NCI-H1092 treated with DMSO at 0.1 percent for 48 hours (cell line): ENCODE measurements around the gene NGDN.
"Not testable (repeated sequence)": the region's sequence is repeated elsewhere in the genome, so short reads cannot be mapped to it uniquely, and the experiment has no call there.

Experiments used
- DNase-seq: peaks from one replicate; lab custom pipeline; 2025; lab: John Stamatoyannopoulos, UW

The NGDN gene, protein sequence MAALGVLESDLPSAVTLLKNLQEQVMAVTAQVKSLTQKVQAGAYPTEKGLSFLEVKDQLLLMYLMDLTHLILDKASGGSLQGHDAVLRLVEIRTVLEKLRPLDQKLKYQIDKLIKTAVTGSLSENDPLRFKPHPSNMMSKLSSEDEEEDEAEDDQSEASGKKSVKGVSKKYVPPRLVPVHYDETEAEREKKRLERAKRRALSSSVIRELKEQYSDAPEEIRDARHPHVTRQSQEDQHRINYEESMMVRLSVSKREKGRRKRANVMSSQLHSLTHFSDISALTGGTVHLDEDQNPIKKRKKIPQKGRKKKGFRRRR

GRCh38 chr14:23469127-23469905 lies at the start of gene NGDN:
TSS of gene NGDN (plus strand) at chr14:23469703. CDS start at chr14:23469716, 13 bp downstream.
- peak; percentile 100 for DNase-seq

- DNase-seq, result no peak
Measured at GRCh38 chr14:23421594-23421993, 47.9 kb upstream of the NGDN start.

DNA sequence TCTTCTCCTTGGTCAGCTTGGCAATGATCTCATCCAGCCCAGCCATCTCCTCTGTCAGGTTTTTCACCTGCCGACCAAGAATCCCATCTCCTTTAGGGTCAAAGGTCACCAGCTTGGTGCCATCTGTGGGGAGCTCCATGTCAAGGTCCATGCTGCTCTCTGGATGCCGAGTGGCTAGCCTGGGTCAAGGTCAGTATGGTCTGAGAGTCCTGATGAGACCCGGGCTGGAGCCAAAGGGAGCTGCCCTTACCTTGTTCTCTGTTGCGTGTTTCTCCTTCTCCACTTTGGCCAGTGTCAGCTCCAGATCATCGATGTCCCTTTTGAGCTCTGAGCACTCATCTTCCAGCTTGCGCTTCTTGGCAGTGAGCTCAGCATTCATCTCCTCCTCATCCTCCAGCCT lies 45.8 kb upstream of the NGDN start:
- no peak for DNase-seq

DNA sequence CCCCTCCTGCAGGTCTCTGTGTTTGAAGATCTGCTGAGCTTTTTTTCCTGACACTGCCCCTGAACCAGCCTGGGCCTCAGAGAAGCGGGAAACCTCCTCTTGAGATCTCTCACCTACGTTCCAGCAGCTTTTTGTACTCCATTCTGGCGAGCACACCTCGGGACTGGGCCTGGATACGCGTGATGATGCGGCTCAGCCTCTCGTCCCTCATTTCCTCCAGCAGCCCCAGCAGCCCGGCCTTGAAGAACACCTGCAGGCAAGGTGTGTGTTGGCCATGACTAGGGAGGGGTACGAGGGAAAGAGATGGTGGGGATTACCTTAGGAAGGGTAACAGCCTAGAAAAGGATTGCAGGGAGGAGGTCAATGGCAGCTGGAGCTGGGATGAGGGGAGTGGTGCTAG lies 44.3 kb upstream of the NGDN start:
- no peak for DNase-seq

DNA sequence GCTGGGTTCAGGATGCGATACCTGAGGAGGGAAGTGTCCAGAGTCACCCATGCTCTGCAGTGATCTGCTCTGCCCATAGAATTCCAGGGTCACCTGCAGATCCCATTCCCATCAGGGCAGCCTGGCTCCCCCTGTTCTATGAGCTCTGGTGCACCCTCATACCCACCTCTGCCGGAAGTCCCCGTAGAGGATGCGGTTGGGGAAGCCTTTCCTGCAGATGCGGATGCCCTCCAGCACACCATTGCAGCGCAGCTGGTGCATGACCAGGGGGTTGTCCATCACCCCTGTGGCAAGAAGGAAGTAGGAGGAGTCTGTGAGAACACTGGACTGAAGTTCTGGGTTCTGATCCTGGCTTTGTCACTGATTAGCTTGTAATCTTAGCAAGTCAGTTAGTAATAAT lies 43.7 kb upstream of the NGDN start:
- DNase-seq, result not testable (repeated sequence)

DNA sequence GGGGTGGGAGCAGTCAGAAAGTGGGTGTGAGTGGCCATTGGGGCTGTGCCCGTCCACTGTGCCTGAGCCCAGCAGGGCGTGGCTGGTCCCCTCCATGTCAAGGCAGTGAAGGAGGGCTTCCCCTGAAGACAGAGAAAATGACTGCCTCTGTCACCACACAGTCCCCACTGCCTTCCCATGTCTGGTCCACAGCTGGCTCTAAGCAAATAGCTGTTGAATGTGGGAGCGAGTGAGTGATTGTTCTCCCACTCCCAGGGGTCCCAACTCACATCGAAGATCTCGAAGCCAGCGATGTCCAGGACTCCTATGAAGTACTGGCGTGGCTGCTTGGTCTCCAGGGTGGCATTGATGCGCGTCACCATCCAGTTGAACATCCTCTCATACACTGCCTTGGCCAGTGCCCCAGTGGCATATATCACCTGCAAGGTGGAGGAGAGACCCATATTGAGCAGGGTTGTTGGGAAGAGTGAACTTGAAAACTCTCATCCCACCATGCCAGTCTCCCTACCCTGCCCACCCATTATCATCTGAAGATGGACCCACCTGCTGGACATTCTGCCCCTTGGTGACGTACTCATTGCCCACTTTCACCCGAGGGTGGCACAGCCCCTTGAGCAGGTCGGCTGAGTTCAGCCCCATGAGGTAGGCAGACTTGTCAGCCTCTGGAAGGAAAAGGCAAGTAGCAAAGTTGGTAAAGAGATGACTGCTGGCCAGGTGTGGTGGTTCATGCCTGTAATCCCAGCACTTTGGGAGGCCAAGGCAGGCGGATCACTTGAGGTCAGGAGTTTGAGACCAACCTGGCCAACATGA lies 40.6 kb upstream of the NGDN start:
- no peak for DNase-seq

GRCh38 chr14:23430016-23430722 lies 39.3 kb upstream of the NGDN start:
- DNase-seq, result no peak

- peak; percentile 45 for DNase-seq
Measured at GRCh38 chr14:23430723-23431085, 38.8 kb upstream of the NGDN start.

DNA sequence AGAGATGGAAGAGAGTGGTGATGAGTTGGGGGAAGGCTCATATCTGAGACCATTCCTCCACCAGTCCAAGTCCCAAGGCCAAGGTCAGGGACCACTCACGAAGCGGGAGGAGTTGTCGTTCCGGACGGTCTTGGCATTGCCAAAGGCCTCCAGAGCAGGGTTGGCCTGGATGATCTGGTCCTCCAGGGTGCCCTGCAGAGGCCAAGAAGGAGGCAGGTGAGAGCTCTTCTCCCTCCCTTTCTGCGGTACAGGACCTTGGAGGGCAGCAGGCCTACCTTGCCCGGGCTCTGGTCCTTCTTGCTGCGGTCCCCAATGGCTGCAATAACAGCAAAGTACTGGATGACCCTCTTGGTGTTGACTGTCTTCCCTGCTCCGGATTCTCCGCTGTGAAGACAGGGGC lies 38.0 kb upstream of the NGDN start:
- DNase-seq, result no peak

DNA sequence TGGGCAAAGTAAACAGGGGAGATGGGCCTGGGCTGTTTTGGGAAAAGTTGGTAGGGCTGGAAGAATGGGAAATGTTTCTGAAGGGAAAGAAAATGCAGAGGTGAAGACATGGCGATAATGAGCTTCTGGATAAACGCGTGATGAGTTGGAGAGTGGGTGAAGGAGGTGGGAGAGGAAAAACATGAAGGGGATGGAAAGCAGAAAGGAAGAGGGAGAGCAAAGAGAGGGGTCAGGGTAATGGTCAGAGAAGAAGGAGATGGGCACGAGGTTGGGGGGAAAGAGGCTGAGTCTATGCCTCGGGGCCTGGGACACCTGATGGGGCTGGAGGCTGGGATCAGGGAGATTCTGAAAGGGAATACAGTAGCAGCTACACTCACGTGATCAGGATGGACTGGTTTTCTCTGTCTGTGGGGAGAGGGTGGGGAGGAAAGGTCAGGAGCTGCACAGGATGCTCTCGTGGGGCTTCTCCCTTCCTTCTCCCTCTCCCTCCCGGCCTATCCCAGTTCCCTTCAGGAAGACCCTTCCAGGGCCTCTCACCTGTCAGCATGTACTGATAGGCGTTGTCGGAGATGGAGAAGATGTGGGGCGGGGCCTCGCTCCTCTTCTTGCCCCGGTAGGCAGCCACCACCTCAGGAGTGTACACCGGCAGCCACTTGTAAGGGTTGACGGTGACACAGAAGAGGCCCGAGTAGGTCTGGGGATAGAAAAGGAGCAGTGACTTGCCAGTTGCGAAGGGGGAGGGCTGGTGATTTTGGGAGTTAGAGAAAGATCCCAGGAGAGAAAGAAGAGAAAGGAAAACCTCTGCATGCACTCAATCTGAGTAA lies 37.2 kb upstream of the NGDN start:
- DNase-seq, result no peak

GRCh38 chr14:23432946-23433345 lies 36.6 kb upstream of the NGDN start:
- DNase-seq, result no peak

DNA sequence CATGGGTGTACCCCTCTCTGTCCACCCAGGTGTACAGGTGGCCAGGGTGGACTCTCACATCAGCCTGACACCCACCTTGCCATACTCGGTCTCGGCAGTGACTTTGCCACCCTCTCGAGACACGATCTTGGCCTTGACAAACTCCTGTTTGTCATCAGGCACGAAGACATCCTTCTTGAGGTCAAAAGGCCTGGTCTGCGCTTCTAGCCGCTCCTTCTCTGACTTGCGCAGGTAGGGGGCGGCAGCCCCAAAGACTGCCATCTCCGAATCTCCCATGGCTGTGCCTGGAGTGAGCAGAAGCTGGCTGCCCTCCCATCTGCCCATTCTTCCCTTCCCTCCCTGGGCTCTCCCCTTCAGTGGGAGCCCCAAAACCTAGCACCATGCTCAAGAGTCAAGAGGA lies 36.0 kb upstream of the NGDN start:
- no peak for DNase-seq

DNA sequence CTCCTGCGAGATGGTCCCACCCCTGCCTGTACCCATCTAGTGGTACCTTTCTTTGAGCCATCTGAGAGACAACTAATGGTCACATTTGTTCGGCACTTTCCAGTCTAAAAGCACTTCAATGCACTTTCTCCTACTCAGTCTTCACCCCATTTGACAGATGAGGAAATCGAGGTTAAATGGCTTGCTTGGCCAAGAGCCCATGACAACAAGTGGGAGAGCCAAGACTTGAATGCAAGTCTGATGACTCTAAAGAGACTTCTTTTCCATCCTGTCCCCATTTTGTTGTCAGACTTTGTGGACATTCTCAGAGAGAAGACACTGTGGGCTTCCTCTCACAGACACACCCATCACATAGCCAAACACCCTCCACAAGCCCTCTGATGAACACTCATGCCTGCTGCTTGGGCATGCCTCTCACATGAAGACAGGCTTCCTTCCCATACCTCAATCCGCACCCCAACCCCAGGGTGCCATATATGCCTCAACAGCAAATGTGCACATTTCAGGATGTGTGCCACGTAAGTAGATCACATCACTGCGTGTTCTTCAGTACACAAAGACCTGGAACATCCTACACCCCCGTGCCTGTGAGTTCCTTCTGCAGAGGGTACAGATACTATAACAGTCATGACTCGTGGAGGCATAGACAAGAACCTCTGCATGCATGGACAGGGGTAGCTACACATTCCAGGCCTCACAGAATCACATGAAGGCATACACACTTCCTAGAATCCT lies 34.8 kb upstream of the NGDN start:
- no peak for DNase-seq

- DNase-seq, result no peak
Measured at GRCh38 chr14:23435543-23436326, 33.8 kb upstream of the NGDN start, which contains the start of gene MYH7. TSS of gene MYH7 (minus strand) at chr14:23435660. CDS start at chr14:23433732, 1,928 bp downstream.

DNA sequence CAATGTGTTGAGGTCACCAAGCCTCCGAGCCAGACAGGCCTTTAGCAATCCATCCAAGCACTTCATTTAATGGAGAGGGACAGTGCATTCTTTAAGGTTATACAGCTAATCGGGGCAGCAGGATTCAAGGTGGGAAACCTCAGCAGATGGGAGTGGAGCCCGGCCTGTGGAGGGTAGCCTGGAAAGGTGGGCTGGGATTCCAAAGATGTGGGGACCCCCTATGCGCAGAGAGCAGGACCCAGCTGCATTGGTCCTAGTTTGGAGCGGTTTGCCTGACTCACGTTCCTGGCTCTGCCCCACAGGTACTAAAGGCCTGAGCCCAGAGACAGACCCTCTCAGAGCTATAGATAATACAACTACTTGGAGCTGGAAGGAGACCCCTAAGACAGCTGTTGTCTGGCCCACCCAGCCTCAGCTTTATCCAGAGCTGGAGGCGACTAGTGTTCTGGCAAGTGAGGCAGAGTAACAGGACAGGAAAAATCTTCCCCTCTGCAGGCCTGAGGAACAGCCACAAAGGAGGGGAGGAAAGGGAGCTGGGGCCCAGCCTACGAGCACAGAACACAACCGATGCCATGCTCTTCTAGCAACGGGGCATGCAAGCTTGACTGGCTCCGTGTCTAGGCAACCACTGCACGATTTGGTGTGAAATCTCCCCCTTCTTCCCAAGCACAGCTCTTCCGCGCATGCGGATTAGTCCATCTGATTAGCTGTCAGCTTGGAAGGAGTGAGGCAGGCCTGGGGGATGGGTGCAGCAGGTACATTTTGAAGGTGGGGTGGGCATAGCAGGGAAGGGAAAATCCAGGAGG lies 33.0 kb upstream of the NGDN start:
- DNase-seq, result peak; percentile 5

GRCh38 chr14:23437133-23438100 lies 32.1 kb upstream of the NGDN start:
- no peak for DNase-seq
